ENCODE measurements around the gene MAMDC4.
"Not testable (repeated sequence)": the region's sequence is repeated elsewhere in the genome, so short reads cannot be mapped to it uniquely, and the experiment has no call there.

Gene MAMDC4

DNA sequence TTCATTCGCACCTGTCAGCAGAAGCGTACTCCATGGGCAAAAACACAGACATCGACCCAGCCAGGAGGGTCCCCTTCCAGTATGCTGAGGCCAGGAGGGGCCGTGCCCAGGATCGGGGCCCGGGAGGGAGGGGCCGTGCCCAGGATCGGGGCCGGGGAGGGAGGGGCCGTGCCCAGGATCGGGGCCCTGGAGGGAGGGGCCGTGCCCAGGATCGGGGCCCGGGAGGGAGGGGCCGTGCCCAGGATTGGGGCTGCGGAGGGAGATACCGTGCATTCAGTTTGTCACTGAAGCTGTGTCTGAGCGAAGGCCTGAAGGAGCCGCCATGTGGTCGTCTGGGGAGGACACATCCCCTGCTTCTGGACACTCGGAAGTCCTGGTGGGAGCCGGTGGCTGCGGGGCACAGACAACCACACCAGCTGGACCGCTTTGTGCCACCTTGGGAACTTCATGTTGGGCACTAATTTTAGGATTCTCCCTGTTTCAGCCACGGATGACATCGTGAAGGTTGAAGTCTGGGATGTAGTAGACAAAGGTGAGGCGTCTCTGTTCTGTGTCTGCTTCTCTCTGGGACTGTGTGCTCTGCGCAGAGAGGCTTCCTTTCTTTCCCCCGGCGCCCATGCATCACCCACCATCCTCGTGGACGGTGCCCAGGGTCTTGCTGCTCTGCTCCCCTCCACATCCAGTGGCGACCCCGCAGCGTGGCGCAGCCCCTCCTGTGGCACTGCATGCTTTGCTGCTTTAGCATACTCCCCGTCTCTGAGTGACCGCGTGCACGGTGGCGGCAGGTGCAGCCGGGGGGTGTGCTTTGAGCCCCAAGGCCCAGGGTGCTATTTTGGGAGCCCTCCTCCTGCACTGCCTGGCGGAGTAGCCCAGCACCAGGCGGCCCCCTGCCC, 26.6 kb upstream of the MAMDC4 start:
- no peak for DNase-seq (ENCODE audit: low spot score)

DNA sequence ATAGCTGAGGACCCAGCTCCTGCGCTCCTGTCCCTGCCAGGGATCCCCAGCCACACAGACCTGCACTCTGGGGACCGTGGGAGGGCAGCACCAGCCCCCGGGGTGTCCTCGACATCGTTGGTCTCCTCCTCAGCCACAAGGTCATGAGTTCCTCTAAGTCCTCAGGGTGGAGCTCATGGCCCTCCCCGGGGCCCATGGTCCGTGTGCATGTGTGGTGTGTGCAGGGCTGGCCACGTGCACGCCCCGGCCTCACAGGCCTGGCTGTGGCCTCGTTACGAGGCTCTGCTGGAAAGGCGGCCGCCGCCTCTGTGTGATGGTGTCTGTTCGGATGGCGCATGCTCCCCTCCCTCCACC, 26.0 kb upstream of the MAMDC4 start:
- DNase-seq (ENCODE audit: low spot score) = no peak

DNA sequence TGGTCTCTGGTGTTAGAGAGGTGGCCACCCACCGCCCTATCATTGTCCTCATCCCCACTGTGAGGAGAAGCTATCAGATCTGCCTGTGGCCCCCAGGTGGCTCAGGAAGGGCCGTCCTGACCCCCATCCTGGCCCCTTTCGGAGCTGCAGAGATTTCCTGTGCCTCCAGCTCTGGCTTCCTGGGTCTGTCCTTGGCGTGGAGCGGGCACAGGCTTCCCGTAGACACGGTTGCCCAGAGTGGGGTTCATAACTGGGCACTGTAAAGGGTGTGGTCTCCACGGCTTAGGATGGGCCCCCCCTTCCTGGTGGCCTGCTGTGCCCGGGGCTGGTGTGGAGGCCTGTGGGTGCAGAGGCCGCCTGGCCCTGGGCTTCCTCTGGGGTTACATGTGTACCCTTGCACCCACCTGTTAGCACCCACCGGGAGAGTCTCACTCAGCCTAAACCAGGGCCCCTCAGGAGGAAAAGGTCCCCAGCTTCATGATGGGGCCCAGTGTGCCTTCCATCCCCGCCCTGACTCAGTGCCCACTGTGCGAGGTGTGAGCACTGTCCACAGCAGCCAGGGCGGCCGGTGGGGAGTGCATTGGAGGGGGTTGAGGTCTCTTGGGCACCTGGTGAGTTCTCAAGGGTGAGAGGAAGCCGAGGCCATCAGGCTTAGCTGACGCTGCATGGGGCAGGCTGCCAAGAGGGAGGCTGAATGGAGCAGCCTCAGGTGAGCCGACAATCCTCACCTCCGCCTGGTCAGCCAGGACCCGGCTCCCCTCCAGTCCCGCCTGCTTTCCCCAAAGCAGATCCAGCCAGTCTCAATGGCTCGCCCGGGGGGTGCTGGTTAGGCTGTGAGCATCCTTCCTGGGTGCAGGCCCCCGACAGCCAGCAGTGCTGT, 25.2 kb upstream of the MAMDC4 start:
- DNase-seq (ENCODE audit: low spot score) = no peak

DNA sequence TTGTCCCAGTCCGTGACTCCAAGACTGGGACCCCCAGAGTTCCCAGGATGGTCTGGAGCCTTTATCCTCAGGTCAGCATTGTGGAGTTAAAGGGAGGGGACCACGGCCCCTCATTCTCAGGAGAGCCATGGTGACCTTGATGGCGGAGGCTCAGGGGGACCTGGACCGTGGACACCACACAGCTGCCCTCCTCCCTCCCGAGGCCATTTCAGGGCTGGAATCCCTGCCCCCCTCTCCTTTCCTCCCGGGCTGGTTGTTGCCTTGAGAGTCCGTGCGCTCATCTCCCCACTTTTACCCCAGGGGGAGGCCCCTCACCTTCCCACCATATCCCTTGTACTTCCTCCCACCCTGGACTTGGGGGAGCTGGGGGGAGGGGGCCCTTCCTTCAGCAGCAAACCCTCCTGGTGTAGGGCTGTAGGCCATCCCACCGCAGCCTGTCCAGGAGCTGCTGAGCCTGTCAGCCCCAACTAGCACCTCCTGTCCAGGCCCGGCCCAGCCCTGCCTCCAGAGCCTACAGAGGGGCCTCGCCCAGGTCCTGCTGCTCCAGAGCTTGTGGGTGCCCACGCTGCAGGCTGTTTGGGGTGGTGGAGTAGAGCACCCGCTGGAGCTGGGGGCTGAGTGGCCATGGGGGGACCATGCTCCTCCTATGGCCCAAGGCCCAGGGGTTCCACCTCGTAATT, 24.2 kb upstream of the MAMDC4 start:
- DNase-seq (ENCODE audit: low spot score) = no peak

GRCh38 chr9:136828474-136829140, 23.5 kb upstream of the MAMDC4 start:
- no peak for DNase-seq (ENCODE audit: low spot score)

GRCh38 chr9:136829412-136829811, 22.7 kb upstream of the MAMDC4 start:
- DNase-seq (ENCODE audit: low spot score) = no peak

DNA sequence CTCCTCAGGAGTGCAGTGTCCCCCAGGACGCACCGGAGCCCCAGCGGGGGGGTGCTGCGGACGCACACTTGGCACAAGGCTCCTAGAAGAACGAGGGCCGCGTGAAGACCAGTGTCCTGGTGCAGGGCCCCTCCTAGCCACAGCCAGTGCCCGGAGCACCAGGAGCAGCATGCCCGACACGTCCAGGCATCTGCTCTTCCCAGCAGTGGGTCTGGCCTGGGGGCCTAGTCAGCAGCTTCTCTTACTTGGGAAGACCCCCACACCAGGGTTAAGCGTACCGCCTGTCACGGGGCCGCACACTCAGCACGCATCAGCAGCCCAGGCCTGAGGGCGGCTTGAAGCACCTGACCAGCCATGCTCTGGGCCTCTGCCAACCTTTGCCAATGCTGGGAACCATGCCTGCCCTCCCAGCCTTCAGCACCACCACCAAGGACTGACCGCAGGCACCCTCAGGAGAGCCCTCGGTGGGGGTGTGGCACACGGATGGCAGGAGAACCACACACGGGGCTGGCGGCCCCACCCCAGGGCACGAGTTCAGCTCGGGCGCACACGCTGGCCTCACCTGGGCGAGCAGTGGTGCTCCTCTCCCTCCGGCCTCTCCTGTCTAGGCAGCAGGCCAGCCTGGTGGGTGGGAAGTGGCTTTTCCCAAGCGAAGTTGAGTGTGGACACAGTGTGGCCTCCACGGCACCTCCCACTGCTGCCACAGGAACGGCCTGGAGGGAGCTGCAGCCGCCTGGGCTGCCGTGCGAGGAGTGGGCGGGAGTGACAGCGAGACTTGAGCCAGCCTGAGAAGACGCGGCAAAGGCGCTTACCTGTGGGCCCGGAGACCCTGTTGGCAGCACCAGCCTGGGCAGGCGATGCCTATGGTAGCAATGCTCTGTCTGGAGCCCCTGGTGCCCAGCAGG, 21.9 kb upstream of the MAMDC4 start:
- no peak for DNase-seq (ENCODE audit: low spot score)

GRCh38 chr9:136831002-136831719, 21.0 kb upstream of the MAMDC4 start:
- DNase-seq (ENCODE audit: low spot score) = no peak

- no peak for DNase-seq (ENCODE audit: low spot score)
These were observed 20.4 kb upstream of the MAMDC4 start for GRCh38 chr9:136831720-136832104.

DNA sequence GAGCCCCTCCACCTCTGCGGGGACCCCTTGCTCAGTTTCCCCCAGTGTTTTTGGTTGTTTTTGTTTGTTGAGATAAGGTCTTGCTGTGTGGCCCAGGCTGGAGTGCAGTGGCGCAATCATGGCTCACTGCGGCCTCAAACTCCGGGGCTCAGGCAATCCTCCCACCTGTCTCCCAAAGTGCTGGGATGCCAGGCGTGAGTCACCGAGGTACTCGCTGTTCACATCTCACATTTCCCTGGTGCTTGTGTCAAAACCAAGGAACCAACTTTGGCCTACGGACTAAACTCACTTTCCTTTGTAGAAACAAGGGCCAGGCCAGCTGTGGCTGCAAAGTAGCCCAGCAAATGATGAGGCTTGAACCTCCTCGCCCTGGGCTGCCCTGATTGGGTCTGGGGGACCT, 19.6 kb upstream of the MAMDC4 start:
- DNase-seq (ENCODE audit: low spot score) = no peak

GRCh38 chr9:136833381-136834048, 18.6 kb upstream of the MAMDC4 start:
- DNase-seq (ENCODE audit: low spot score) = not testable (repeated sequence)

GRCh38 chr9:136835162-136835931, 16.8 kb upstream of the MAMDC4 start:
- no peak for DNase-seq (ENCODE audit: low spot score)

- no peak for DNase-seq (ENCODE audit: low spot score)
These were observed 15.9 kb upstream of the MAMDC4 start for GRCh38 chr9:136835932-136836904.

DNA sequence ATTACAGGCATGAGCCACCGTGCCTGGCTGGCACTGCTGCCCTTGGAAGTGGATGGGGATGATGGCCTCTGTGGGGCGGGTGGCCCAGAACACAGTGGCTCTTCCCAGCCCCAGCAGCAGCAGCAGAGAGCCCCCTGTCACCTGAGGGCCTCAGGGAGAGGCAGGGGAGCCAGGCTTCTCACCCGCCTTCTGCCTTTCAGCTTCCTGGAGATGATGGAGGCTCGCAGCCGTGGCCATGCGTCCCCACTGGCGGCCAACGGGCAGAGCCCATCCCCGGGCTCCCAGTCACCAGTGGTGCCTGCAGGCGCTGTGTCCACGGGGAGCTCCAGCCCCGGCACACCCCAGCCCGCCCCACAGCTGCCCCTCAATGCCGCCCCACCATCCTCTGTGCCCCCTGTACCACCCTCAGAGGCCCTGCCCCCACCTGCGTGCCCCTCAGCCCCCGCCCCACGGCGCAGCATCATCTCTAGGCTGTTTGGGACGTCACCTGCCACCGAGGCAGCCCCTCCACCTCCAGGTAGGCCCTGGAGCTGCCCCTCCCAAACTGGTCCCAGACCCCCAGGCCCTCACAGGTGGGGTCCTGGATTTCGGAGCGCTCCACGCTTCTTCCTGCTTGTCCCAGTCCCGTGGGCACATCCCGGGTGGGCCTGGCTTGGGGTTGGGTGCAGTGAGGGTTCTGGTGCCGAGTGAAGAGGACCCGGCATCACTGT, 14.8 kb upstream of the MAMDC4 start:
- no peak for DNase-seq (ENCODE audit: low spot score)

GRCh38 chr9:136837856-136838277, 14.3 kb upstream of the MAMDC4 start:
- DNase-seq (ENCODE audit: low spot score) = not testable (repeated sequence)

DNA sequence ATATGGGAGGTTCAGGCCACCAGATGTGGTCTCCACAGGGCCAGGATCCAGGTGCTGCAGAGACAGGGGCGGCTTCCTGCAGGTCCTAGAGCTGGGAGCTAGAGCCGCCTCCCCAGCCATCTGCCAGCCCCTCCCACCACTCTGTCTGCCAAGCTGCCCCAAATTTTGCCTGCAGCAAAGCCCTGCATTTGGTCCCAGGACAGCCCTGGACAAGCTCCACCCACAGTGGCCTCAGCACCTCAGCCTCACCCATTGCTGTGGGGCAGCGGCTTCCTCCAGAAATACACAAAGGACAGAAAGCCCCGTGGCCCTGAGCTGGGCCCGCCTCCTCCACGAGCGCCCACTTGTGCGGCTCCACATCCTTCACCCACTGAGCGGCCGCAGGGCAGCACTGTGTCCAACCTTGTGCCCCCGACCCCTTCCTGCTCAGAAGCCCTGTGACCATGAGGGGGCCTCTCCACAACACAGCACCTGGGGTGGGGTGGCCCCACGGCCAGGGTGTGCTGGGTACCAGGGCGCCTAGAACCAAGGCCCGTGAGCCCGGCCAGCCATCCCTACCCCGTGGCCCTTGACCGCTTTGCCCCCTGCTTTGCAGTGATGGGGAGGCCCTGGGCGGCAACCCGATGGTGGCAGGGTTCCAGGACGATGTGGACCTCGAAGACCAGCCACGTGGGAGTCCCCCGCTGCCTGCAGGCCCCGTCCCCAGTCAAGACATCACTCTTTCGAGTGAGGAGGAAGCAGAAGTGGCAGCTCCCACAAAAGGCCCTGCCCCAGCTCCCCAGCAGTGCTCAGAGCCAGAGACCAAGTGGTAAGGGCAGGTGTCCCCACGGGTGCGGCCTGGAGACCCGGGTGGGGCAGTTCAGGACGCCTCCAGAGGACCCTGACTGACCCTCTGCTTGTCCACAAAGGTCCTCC, 13.6 kb upstream of the MAMDC4 start:
- no peak for DNase-seq (ENCODE audit: low spot score)

Measured in activated CD4-positive, alpha-beta T cell treated with anti-CD3 and anti-CD28 coated beads, Interleukin-2, Interleukin-4, amounts not matched to agents 100 ng/mL and 50 ng/mL, durations not matched to agents 16 hours and 8 hours (primary cell).